ENCODE measurements around the gene LYG1.

Gene LYG1

GRCh38 chr2:99261242-99261641 is 39.8 kb downstream of the LYG1 start:
- DNase-seq: no peak

- DNase-seq: no peak
Measured at GRCh38 chr2:99260184-99260583, 40.8 kb downstream of the LYG1 start.

GRCh38 chr2:99259465-99259864 is 41.5 kb downstream of the LYG1 start:
- DNase-seq: no peak

- DNase-seq: no peak
Measured at GRCh38 chr2:99256677-99257076, 44.3 kb downstream of the LYG1 start.

GRCh38 chr2:99255491-99256318 is 45.3 kb downstream of the LYG1 start, which contains the start of gene LYG2:
TSS of gene LYG2 (minus strand) at chr2:99255666. CDS start at chr2:99254260, 1,406 bp downstream.
- DNase-seq: no peak

GRCh38 chr2:99249951-99250350 is 51.0 kb downstream of the LYG1 start:
- DNase-seq: no peak

- no peak for DNase-seq
Measured at GRCh38 chr2:99242151-99242550, 58.8 kb downstream of the LYG1 start.

- DNase-seq: no peak
Measured at GRCh38 chr2:99240431-99240830, 60.6 kb downstream of the LYG1 start.

GRCh38 chr2:99238599-99238998 is 62.4 kb downstream of the LYG1 start:
- no peak for DNase-seq
